Femur (tissue), 1 donor: ENCODE measurements around the gene PRDM16.

Experiments used
- DNase-seq: peaks from one replicate; pipeline ENCODE4 v3.0.0-alpha.2; 2017

The PRDM16 gene

DNA sequence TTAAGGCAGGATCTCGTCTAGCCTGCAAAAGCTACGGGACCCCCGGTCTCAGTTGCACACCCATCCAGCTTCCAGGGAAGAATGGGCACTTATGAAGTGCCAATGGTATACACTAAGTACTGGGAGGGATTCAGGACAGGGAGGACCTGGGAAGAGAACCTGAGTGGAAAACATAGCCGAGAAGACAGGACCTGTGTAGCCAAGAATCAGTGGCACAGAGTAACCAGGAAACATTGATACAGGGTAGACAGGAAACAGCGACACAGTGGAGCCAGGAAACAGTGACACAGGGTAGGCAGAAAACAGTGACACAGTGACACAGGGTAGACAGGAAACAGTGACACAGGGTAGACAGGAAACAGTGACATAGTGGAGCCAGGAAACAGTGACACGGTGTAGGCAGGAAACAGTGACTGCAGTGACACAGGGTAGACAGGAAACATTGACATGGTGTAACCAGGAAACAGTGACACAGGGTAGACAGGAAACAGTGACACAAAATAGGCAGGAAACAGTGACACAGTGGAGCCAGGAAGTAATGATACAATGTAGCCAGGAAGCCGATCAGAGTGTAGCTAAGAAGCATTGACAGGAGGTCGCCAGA, 247.4 kb downstream of the PRDM16 start:
- no peak for DNase-seq

DNA sequence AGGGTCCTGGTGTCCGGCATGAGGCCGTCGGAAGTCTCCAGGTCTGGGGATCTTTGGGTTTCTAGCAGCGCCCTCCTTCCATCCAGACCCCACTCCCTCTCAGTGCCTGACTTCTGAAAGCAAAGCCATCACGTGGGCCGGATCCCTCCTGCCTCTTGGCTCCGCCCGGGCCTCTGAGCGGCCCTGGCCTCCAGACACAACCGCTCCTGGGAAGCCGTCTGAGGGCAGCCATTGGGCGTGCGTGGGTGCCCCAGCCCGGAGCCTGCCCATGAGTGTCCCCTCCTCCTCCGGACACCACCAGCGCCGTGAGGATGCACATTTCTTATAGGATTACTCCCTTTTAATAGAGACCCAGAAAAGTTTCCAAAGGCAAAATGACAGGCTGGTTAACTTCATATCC, 248.5 kb downstream of the PRDM16 start:
- no peak for DNase-seq

DNA sequence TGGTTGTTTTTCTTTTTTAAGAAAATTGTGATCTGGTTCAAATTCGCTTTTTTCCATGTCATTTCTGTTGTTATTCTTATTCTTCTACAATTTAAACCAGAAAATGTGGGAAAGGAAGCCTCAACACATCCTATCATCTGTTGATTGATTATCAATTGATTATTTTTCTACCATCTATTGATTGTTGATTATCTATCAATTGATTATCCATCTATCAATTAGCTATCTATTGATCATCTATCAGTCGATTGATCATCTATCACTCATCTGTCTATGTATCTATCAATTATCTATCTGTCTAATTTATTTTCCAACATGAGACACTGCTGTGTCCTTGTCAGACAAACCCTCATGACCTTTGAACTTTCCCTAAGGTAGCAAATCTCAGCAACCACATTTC, 249.3 kb downstream of the PRDM16 start:
- no peak for DNase-seq

DNA sequence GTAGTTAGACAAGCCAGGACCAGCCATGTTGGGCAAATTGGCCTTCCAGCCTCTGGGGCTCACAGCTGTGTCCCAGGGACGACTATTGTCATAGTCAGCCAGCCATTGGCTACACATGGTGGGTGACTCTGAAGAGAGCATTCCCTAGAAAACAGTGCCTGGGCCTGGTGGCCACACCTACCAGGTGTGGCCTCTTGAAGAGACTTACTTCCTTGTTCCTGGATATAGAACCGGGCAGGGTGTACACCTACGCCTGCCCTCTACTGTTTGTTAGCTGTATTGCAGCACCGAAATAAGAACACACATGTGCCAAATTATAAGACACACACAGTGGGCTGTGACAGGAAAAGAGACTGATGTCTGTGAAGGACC, 250.9 kb downstream of the PRDM16 start:
- no peak for DNase-seq

DNA sequence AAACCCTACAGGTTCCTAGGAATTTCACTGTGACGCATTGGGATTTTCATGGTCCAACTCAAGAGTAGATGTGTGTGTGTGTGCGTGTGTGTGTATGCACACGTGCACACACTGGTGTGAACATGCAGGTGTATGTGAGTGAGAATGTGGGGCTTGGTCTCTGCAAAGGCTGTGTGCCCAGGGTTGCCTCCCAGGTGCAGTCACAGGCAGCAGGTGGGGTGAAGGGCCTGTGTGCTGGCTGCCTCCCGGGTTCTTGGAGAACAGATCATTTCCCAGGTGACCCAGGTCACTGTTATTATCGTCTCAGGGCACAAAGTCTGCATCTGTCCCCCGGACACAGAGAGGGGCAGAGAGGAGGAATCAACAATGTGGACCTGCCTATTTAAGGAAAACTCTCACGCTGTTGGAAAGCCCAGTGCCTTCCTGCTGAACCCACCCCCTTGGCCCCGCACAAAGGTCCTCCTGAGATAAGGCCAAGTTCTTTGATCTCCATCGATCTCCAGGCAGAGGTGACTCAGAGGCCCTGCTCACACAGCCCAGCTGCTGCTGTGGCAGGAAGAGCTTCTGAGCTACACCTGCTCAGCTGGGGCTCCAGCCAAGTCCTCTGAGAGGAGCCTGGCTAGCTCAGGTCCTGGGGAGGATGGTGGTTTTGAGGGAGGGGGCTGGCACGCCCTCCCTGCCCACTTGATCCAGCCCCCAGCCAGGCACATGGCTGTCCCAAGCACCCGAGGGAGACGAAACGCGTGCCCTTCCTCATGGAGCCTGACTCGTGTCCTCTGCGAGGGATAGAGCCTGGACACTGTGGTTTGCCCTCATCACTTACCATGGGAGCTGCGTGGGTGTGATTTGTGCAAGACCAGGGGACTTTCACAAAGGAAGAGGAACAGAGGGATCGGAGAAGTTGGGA, 251.5 kb downstream of the PRDM16 start:
- DNase-seq = no peak

DNA sequence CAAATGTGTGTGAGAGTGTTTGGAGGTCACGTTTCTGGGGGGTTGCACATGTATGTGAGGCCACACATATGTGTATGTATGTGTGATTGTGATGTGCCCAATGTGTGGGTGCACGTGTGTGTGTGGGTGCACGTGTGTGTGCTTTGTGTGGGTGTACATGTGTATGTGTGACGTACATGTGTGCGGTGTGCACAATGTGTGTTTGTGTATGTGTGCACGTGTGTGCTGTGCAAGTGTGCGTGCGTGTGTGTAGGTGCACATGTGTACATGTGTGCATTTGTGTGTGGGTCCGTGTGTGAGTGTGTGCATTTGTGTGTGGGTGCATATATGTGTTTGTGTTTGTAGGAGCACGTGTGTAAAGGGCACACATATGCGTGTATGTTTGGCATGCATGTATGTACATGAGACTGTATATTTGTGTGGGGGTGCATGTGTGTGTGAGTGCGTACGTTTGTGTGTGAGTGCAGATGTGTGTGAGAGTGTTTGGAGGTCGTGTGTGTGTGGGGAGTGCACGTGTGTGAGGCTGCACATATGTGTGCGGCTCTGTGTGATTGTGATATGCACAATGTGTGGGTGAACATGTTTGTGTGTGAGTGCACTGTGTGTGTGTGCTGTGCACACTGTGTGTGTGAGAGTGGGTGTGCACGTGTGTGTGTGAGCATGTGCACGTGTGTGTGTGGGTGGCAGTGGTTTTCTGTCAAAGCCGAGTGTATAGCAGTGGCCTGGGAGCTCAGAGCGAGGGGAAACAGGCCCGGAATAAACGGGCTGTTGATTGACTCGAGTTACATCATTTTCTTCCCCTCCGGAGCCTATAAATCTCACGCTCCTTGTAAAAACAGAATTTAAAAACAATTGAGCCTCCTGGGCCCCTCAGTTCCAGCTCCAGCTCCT, 252.8 kb downstream of the PRDM16 start:
- DNase-seq = no peak

DNA sequence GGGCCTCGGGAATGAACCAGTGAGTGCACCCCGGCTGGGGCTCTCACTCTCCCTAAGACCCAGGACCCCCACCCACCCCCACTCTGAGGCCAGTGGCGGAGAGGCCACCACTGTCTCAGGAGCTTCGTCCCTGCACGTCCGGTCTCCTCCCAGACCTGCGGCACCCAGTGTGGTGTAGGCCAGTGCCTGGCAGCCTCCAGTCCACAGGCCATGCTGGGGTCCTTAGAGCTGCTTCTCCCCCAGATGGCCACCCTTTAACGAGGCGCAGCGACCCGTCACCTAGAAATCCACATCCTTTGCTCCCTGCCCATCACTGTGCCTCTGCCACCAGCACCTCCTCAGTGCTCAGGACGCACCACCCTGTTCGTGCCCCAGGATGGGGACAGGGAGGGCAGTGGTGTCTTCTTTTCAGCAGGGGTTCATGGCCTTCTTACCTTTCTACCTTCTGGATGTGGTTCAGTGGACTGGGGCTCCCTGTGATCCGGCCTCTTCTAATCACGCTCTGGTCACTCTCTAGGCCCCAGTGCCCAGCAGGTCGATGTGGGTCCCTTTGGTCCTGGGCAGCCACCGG, 253.5 kb downstream of the PRDM16 start:
- DNase-seq = no peak

DNA sequence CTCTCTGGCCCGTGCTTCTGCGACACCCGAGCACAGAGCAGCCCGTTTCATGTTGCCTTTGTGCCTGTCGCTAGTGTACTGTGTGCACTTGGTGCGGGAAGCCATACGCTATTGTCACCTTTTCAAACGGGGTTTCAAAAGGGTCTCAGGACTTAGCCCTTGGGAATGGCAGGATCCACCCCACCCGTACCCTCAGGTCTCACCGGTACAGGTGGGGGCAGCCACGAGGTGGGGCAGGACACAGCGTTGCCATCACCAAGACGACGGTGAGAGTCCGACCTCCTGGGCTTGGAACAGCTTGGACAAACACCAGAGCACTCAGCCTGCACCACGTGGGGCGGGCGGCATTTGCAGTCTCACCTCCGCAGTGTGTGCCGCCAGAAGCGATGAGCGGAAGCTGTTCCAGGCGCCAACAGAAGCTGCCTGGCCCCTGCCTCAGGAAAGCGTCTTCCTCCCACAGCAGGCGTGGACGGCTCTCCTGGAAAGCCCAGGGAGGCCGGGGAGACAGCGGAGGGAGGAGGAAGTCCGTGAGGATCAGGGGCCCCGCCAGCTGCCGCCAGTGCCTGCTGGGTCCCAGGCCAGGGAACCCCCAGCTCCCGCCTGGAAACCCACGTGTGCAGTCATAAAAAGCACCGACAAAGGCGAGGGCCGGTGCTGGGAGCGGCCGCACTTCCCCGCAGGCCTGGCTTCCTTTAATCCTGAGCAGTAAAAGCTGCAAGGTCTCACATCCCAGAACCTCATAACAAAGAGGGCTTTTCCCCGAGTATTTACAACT, 254.2 kb downstream of the PRDM16 start:
- DNase-seq = peak; percentile 60

DNA sequence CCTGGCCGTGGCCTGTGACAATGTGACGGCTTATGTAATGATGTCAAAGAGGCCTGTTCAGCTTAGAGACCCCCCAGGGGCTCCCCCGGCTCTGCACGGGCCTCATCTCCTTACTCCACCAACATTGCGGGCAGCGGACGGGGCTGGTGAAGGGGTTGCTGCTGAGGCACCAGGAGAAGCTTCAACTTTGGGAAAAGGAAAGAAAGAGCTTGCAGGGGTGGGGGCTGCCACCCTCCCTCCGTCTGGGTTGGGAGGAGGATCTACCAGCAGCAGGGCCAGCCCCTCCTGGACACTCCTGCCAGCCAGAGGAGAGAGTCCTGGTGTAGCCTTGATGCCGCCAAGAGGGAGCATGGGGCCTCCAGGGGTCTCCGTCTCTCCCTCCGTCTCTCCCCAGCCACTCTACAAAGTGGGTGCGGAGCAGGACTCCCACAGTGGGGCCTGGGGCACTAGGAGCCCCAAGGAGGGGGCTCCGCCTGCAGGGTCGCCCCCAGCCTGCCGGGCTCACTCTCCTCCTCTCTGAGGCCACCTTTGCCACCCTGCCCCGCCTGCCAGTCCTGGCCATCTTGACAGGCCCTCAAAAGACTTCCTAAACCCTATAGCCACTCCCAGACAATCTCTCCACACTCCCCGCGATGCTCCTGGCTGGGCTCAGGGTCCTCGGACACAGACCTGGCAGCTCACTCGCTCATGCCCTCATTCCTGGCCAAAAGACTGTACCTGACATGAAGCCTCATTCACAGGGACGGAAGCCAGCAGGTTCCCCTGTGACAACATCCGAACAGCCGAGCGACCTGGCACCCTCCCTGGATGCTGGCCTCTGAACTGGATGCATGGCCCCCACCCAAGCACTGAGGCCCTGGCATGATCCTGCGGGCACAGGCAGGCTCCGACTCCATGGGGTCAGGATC, 255.0 kb downstream of the PRDM16 start:
- no peak for DNase-seq

DNA sequence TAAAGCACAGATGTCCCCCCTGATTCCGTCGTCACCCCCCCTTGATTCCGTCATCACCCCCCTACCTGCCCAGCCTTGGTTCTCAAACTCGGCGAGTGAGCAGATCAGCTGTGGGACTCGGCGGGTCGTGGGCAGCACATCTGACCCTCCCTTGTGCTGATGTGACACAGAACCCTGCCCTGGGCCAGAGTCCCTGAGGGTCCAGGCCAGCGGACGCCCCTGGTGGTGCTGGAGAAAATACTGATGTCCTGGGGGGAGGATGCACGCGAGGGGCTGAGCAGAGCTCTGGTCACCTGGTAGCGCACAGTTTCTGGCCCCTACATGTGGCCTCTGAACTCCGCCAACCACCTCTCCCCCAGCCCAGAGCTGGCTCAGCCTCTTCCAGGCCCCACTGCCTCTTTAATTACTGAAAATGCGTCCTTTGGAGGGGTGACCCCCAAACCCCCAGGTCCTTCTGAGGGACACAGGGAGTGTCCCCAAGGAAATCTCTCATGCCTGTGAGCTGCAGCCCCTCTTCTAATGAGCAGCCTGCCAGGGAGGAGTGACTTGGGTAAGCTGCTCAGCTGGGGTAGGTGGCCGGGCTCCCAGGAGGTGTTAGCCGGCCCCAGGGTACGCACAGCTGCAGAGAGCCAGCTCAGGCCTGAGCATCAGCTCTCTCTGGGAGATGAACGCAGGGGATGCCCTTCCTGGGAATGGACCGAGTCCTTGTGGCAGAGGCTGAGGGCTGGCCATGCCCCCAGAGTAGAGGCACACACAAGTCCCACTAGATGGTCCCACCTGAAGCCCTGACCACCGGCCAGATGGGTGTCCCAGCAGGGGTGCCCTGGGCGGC, 255.9 kb downstream of the PRDM16 start:
- no peak for DNase-seq

DNA sequence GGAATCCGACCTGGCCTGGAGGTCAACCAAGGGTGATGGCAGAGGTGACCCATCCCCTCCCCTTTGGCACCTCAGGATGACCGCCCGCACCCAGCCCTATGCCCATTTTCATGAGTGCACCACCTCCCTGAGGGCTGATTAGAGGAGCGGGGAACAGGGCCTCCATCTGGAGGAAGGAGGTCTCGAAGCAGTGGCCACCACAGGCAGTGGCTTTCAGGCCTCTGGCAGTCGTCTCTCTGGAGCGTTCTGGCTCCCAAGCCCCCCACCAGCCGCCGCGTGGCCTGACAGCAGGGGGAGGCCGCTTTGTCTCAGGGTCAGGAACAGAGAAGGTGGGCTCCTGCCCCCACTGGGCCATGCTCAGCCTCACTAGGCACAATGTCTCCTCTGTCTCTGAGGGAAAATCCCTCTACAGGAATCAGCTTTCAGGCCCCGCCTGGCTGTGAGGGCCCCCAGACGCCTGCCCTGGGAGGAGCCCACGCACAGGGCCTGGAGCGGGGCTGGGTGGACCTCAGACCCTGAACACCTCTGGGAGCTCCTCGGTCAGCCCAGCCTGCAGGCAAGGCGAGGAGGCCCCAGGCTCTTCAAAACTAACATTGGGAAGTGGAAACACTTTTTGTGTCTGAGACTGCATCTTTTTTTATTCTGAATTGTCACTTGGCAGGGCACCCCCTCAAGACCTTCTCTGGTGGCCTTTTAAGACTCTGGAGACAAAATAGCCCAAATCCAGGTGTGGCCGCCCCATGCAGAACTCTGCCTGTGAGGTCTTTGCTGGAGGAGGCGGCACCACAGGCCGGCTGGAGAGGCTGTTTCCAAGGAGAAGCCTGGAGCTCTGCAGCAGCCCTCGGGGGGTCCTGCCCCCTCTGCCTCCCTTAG, 257.7 kb downstream of the PRDM16 start:
- DNase-seq = no peak

DNA sequence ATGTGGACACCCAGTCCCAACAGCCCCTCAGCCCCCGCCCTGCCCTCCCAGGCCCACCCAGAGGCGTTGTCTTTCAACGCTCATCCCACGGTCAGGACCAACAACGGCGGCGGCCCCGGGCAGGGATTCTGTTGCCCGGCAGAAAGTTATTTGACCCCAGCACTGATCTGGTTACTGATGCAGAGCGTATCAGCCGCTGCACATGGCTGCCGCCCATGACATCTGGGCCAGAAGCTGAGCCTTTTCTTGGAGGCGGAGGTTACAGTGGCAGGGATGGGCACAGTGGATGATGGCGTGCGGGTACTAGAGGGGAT, 258.3 kb downstream of the PRDM16 start:
- no peak for DNase-seq

DNA sequence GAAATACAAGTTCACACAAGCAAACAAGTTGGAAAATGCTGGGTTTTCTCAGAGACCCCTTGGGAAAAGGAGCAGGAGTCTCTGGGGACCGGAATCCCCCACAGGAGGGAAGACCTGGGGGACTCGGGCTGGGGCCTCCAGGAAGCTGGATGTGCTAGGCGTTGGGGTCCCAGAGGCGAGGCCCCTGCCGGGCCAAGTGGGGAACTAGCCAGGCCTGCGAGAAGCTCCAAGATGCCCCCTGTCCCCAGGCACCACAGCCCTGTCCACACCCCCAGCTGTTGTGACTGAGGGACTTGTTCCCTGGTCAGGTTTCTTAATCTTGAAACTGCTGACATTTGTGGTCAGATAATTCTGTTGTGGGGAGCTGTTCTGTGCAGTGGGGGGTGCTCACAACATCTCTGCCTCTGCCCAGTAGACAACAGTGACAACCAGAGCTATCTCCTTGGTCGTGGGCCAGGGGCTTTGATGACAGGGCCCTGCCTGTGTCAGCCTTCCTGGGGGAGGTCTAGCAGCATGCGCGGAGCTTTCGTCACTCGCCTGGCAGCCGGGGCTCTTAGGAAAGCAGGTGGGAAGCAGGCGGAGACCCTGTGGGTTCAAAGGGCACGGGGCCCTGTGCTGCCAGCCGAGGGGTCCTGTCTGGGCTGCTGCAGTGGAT, 259.1 kb downstream of the PRDM16 start:
- DNase-seq = no peak

DNA sequence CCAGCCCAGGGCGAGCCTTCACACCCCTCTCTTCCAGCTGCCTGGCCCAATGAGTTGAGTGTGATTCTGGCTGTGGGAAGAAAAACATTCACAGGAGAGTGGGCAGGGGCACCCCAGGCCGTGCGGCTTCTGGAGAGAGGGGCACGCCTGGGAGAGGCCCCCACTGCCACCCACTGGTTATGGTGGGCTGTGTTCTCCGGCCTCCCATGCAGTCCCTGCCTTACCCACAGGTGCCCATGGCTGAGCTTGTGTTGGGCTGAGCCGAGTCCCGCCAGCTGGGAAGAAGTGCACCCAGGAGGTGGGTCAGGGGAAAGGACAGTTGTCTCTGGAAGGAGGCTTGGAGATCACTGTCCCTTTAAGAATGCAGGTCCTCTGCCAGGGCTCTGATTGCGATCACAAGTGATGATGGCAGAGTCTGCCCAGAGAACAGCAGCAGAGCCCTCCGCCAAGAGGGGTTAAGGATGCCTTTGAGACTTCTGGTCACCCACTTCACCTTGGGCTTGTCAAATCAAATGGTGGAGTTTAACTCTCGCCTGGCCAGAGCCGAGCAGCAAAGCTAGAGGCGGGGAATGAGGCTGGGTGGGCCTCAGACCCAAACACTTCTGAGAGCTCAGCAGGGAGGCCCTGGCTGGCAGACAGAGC, 260.8 kb downstream of the PRDM16 start:
- DNase-seq = no peak

DNA sequence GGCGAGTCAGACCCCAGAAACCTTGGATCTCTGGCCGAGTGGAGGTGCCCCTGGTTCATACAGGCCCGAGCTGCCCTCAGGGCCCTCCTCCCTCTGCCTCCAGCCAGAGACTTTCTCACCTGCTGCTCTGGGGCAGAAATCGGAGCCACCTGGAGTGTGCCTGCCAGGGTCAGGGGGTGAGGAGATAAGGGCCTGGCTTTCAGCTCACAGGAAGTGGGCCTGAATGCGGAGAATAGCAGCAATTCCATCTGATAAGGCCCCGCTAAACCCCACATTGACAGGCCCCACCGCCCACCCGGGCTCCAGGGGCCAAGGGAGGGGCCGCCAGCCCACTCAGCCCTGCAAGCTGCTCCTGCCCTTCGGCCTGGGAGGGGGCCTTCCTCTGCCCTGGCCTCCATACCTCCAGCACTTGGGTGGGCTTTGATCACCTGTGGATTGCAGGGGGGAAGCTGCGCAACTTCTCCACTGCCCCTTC, 261.8 kb downstream of the PRDM16 start:
- DNase-seq = no peak

DNA sequence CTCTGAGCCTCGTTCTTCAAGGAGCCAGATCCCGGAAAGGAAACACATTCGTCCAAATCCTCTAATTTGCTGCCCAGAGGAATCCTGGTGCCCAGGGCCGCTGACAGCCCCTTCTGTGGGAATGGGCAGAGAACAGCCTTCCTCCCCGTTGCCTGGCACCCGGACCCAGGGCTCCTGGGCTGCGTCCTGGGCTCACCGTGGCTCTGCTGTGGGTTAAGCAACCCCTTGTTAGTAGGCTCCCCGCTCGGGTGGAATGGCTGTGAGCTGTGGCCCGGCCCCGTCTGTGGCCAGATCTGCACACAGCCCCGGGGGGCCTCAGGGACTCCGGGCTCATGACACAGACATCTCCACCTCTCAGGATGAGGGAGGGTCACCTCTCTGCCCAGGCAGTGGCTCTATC, 262.6 kb downstream of the PRDM16 start:
- DNase-seq = no peak

DNA sequence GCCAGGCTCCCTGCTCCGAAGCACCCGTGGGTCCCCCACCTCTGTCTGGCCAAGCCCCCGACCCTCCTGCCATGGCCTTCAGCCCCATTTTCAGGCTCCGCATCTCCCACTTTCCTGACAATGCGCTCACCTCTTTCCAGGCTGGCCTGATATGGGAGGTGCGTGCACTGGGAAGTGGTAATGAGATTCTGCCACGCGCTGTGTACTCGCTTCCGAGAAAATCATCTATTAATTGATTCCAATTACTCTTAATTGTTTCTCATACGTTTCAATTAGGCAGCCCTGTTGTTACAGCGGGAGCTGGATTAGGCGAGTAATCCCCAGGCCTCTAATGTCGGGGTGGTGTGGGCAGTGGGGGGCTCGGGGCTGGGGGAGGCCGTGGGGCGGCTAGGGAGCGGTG, 263.0 kb downstream of the PRDM16 start:
- no peak for DNase-seq

DNA sequence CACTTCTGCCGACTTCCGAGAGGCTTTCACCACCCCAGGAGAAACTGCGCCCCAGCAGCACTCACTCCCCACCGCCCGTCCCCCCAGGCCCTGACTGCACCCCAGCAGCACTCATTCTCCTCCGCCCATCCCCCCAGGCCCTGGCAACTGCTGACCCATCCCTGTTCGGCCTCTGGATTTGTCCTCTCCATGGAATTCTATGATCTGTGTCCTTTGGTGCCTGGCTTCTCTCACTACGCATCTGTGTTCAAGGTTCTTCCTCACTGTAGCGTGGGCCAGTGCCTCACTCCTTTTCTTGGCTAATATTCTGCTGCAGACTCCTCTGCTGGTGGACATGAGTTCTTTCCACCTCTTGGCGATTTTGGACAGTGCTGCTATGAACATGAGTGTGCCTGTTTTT, 263.7 kb downstream of the PRDM16 start:
- DNase-seq = no peak
